DMS53 (cell line): ENCODE measurements around the gene TAF3.

Experiments used
- DNase-seq: peaks from one replicate; lab custom pipeline; 2025; lab: John Stamatoyannopoulos, UW

The TAF3 gene

DNA sequence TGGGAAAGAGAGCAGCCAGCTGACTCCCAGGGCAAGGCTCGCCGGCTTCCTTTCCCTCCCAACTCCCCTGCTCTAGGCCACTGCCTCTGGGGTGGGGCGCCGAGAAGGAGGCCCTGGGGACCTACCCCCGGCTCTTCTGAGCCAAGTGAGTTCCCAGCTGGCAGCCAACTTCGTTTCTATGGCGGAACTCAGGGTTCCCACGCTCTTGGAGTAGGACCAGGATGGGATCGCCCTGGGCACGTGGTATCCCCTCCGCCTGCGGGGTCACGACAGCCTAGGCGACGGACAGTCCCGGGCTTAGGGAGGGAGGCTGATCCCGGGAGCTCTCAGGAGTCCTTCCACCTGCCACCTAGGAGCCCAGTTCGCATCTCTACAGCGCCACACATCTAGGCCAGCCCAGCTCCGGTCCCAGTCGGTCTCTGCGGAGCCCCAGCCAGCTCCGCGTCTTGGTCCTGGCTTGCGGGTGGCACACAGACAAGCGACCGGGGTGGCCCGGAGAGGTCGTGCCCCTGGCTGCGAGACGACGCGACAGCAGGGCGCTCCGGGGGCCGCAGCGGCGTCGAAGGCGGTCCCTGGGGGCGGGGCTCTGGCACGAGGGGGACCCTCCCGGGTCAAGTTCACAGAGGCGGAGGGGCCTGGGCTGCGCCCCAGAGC, 215.6 kb downstream of the TAF3 start:
- no peak for DNase-seq

DNA sequence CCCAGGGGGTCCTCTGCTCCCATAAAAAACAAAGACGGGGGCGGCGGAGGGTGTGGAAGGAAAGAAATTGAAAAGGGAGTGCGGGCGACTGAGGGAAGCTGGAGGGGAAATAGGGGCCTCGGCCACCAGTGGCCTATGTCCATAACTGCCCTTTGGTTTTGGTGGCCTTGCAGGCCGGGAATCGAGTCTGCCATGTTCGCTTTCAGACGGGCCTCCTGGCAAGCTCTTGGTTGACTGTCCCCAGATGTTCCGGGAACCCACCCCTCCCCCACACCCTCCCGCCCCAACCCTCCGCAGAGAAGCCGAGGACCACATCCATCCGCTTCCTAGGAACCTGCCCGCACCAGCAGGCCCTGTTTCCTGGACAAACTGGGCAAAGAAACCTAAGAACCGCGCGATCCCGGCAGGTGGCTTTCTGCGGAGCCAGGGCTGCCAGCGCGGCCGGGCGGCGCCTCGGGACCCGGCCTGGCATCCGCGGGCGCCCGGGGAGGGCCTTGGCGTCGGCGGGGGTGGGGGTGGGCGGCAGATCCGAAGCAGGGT, 216.2 kb downstream of the TAF3 start:
- DNase-seq = no peak

DNA sequence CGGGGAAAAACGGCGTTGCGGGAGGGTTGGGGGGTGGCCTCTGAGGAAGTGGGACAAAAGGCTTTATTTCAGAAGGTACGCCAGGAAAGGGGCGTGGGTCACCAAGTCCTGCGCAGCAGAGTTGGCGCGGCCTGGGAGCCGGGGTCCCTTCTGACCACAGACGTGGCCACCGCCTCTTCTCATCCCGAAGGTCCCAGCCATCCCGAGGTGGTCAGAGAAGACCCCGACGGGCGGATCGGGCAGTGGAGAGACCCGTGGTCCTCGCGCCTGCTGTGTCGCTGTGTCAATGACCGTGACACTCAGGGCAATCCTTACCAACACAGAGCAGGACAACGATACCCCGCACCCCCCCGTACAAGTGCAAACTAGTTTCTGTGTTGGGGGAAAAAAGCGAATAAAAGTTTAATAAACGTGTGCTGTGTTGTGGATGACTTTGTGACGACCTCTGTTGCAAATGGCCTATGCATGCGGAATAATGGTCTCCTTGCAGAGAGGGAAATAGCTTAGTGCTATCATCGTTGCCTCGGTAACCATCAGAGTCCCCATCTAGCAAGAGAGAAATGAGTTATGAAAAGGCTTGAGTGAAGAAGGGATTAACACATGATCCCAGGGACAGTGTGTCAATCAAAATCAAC, 216.8 kb downstream of the TAF3 start:
- no peak for DNase-seq

DNA sequence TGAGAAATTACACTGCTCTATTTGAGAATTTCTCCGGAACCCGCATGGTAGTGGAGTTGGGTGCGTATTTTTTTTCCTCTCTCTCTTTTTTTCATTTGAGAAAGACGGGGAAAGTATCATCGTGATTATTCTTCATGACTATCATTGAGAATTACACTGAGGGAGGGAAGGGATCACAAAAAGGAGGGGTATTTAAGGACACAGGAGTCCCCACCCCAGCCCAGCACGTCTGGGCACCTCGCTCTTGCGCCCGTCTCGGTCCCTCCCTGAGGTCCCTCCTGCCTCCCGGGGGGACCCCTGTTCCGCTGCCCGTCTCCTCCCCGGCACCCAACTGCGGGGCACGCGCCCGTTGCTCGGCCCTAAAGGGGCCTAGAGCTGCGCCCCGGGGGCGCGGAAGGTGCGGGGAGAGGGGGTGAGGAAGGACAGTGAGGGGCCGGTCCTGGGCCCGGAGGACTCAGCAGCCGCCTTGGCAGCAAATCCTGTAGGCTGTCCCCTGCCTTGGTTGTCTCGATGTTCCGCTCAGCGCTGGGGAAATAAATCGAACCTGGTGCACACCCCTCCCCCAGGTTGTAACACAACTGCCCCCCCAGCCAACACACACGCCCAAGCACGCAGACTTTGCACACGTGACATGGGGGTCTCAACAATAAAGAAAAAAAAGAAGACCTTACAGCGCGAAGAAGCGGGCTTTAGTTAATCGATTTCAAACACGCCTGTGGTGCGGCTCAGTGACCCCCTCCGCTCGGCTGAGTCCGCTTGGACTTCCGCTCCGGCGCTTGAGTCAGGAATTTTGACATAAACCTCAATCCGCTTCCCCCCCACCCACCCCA, 217.6 kb downstream of the TAF3 start:
- DNase-seq = no peak

DNA sequence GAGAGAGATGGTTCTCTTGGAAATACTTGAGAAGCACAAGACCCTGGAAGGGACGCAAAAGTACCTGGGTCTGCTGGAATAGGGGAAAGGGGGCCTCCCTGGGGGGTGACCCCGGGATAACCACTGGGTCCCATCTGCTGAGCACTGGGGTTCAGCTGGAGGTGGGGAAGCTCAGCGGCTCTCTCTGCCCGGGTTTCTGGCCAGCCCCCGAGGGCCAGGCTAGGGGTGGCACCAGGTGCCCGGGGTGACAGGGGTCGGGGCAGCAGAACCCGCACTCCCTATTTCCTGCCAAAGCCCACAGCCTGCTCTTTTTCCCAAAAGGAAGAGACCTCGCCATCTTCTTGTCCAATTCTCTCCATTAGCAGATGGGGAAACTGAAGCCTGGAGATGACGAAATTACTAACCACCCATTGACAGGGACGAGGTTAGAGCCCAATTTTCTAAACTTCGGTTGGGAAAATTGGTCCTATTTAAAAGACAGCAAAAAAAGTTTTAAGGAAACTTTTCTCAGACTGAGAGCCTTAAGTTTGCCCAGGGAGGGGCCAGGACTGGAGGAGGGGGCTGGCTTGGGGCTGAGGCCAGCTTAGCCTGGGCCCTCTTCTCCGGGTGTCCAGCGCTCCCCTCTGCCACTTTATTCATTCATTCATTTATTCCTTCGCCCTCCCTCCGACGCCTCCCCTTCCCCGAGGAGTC, 218.3 kb downstream of the TAF3 start:
- no peak for DNase-seq

DNA sequence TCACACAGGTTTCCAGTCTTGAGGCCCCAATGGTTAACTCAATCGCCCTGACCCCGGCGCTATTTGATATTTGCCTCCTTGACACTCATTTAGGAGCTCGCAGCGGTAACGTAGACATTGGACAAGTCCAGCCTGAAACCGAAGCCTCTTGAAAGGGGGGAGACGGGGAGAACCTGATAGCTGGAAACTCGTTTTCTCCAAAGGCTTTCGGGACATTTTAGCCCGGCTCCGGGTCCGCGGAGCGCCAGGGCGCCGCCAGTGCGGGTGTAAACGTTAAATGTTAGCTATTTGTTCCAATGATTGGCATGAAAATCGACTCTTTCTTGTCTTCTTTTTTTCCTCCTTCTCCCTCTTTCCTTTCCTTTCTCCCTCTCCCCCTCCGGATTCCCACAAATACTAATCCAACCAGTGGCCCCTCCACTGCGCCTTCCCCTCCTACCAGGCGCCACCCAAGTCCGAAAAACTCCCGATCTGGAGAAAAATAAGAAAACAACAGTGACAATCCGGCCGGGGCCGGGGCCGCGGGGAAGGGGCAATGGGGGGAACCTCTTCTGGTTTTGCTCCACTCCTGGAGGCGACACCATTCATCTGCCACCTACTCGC, 219.0 kb downstream of the TAF3 start:
- no peak for DNase-seq

DNA sequence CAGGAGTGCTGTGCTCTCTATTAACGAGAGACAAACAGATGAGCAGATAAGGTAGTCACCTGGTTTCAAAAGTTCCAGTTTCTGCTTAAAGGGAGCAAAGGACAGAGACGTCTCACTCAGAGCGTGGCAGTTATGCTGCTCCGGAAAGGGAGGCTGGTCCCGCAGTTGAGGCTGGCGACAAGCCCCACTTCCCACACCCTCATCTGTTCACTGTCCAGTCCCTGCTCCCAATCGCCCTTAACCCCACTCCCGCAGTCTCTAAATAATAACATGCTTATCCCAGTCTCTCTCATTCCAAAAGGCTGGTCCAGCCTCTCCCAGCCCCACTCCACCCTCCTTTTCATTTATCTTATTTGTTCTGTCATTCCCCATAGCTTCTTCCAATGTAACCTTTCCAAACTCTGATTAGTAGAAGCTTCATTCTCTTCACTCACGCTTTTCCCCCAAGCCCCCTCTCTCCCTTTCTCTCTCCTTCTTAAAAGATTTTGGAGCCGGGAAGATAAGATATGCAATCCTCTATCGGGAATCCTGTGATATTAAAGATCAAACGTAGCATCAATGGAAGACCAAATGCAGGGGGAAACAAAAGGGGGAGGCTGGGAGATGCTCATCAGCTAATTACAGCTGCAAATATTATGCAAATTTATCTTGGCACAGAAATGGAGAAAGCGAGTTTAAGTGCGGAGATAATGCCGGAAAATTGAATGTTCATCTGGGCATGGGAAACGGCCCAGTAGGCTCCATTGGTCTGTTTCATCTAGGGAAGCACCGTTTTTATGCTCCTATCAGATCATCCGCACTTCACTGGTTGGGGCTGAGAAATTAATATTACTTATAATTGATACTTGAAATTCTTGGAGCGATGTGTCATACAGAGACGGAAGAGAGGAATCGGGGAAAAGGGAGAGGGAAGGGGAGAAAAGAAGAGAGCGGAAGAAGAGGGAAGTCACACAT, 219.9 kb downstream of the TAF3 start:
- DNase-seq = no peak

DNA sequence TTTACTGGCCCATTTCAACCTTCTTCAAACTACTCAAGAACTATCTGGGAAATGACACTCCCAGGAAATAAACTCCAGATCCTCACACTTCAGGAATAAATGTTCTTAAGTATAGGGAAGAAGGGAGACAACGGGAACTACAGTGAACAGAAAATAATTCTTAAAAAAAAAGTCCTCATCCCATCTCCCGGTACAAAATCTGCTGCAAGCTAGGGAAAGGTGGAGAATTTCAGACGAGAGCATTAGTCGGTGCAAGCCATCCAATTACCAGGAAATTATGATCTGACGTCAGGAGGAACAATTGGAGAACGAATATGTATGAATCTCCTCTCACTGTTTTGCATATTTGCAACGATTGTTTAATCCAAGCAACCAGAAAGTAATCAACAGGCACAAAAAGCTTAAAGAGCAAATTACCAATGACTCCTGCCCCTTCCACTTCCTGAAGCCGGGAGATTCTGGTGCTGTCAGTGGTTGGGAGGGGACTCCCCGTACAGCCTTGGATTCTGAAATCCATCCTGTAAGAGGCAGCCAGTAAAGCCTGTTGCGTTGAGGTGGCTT, 221.1 kb downstream of the TAF3 start:
- DNase-seq = no peak

DNA sequence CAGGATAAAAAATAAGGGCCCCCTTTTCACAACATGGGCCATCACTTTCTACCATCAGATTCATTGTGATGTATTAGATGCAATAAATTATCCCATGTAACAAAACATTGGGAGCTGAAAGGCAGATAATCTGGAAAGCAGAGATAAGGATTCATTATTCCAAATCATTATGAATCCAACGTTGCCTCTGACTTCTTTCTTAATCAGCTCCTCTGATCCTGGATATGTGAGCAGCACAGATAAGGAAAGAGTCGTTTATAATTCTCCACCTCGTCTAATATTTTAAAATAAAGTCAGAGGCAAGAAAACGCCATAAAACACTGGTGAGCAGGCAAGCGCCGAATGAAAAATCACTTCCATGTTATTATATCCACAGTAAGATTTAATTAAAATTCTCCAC, 222.3 kb downstream of the TAF3 start:
- DNase-seq = no peak

DNA sequence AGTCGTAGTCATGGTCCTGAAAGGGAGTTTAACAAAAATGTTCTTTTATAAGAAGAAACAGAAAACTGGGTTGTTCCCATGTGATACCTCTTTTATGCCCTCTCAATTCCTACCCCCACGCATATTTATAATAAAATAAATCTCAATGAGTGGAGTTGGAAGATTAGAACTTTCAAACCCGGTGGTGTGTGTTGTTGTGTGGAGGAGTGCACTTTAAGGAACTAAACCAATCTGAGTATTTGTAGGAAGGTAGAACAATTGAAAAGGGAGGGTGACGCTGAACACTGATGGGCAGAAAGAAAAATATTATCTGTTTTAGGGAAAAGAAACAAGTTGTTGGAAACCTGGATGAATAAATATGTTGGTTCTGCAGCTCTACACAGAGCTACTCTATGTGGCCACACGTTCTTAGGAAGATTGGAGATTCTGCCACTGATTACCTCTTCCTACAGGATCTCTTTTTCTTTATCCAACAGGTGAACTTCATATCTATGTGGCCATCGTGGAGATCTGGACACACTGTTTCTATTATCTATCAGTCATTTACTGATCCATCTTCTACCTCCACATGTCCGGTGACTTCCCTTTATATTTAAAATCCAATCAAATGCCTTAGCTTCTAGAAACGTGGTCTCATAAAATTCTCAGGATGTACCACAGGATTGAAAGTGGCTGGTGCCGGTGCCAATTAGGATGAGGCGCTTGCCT, 223.1 kb downstream of the TAF3 start:
- DNase-seq = no peak

DNA sequence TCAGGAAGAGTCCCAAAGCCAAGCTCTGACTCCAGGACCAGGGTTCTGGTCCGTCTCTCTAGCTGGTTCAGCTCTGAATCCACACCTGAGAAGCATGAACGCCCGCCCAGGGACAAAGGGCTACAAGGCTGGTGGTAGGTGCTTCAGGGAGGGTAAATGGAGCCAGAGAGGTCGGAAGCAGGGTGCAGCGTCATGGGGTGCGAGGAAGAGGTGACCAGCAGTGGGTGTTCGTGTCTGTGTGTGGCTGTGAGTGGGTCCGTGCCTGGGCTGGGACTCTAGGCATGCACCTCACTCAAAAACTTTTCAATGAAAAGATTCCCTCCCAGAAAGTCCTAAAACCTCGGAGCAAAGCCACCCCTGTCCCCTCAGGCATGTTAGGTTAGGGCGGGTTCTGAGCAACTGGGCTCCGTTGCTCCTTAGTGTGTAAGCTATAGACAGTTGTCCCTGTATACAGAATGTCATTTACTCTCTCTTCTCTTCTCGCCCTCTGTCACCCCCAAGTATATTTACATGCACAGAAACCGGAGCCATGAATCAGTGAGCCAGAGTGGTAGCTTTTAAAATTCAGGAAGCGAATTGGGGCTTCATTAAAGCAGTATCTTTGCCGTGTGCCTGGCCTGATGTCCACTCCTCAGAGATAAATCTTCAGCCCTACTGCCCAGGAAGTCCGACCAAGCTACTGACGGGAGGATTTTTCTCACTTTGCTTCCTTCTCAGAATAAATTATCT, 223.9 kb downstream of the TAF3 start:
- no peak for DNase-seq

DNA sequence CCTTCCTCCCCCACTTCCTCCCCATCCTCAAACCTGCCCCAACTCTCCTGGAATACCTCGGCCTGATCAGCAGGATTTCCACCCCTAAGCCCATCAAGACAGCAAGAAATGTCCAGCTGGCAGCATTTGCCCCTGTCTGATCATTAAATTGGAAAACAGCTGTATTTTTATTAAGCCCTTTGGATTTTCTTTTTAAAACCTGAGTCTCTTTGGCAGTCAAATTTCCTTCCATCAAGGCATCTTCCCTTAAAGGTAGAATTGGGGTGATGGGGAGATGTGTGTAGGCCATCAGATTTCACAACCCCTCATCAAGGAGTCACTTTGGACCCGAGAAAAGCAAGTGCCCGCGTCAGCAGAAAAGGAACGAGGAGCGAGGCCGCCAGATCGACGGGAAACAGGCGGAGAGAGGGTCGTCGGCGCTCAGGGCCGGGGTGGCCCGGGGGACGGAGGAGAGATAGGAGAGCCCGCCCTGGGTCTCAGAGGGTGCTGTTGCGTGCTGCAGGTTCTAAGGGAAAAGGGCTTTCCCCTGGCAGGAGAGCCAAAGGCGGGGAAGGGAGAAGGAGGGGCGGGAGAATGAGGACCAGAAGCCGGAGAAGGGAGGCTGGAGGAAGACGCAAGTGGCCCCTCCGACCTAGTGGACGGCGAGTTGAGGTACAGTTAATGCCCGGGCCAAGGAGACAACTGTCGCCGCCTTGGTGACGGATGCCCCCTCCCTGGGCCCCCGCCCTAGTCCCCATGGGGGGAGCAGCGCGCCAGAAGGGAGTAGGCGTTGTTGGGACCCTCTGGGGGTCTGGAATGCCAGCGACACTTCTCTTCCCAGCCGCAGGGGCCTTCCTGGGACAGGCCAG, 224.6 kb downstream of the TAF3 start:
- no peak for DNase-seq

DNA sequence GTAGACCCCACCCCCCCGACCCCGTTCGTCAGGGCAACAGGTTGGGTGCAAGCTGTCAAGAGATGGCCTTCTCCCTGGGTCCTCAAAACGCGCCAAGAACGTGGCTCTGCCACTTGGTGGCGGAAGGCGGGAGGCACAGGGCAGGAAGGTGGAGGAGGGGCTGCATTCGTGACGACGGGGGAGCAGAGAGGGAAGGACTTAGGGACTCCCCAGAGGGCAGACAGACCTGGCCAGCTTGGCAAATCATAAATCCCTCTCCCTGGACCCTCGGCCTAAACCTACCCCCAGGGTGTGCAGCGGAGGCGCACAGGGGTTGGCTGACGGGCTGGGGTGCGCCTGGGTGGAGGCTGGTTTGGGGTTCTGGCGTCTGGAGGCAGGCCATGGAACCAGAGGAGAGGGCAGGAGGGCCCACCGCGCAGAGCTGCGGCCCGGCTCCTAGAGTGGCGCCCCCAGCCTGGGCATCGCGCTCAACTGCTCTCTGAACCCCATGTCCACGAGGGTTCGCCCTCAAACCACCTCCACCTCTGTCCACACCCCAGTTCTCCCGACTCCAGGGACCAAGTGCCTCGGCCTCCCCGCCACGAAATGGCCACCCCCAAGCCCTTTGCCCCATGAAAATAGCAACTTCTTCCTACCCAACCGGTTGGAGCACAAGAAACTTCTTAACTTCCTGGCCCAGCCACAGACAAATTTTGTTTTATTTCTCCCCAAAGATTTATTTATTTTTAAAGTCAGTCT, 225.4 kb downstream of the TAF3 start:
- no peak for DNase-seq

DNA sequence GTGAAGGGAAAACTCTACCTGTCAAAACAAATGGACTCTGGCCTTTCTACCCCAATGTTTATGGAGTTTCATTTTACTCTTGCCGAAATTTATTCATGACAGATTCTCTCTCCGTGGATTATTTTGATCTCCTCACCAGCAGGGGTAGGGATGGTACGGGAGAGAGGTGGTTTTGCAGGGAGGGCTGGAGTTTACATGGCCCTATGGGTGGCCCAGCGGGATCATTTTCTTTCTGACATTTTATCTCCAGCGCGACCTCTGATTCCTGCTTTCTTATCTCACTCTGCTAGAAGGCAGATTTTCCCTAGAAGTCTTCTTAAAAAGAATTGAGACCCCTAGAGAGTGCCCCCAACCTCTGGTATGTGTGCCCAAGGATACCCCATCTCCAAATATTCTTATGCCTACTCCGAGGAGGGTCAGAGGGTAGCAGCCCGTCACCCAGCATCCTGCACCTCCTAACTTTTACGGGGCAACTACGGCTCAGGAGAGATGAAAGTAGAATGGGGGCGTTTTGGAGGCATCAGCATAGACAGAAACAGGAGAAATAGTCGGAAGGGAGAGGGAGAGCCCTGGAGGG, 226.1 kb downstream of the TAF3 start:
- no peak for DNase-seq

DNA sequence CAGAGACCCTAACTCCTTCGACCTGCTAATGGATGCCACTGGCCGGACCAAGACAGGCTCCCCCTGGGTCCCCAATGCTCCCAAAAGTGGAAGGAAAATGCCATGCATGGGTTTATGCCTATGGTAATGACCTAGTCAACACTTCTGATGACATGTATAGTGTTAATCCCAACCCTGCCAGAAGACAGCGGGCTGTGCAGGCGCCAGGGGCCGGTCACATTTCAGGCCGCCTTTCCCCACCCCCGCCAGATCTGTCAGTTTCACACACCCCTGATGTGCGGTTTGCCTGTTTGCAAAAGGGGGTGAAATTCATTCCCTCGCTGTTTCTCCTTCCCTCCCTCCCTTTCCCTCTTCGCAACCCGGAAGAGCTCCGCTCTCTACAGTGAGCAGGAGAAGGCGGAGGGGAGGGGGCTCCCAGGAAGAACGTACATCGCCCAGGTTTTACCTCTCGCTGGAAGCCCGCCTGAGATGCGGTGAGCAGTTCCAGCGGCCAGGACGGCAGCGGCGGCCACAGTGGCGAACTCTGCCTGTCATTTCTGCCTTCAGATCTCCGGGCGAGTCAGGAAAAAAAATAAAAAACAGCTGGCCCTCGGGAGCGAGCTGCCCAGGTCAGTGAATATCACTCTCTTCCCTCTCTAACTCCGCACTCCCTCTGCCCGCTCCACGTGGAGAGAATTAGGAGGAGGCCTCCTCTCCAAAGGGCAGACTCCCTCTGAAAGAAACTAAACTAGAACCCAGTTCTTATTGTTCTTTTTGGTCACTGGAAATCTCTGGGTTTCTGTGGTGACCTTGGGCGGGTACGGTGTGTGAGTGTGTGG, 226.8 kb downstream of the TAF3 start:
- DNase-seq = peak; percentile 48
